IPS DF 4.7 (cell line): Measurements from ENCODE around the gene CLSTN3.
A peak's percentile ranks its signal among the peaks of the same experiment; 100 is the strongest.
"Not testable (repeated sequence)": the region's sequence is repeated elsewhere in the genome, so short reads cannot be mapped to it uniquely, and the experiment has no call there.

Experiments
- DNase-seq: peaks from one replicate; pipeline ENCODE4 v3.0.0-alpha.2; 2013; ENCODE audit warnings: low spot score; ENCODE audit errors: extremely low read depth

Gene CLSTN3

DNA sequence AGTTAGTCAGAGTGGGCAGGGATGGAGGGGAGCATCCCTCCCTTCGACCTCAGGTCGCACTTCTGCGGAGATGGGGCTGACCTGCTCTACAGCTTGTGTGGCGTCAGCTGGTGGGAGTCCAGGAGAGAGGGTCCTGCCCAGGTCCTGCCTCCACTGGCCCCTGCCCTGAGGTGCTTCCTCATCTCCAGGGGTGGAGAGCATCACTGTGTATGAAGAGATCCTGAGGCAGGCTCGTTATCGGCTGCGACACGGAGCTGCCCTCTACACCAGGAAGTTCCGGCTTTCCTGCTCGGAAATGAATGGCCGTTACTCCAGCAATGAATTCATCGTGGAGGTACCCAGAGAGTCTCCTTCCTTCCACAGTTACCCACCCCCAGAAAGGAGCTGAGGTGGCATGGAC lies 20.2 kb downstream of the CLSTN3 start:
- no peak for DNase-seq

DNA sequence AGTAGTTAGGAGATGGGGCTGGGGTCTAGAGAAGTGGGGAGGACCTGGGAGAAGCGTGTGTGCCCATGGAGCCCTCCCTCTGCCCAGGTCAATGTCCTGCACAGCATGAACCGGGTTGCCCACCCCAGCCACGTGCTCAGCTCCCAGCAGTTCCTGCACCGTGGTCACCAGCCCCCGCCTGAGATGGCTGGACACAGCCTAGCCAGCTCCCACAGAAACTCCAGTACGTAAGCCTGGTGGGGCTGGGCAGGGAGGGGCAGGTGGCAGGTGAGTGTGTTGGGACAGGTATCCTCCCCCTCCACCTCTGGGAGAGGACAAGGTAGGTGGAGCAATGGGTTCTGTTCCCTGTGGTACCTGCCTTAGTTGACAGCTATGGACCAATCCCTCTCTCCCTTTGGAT lies 20.7 kb downstream of the CLSTN3 start:
- no peak for DNase-seq

DNA sequence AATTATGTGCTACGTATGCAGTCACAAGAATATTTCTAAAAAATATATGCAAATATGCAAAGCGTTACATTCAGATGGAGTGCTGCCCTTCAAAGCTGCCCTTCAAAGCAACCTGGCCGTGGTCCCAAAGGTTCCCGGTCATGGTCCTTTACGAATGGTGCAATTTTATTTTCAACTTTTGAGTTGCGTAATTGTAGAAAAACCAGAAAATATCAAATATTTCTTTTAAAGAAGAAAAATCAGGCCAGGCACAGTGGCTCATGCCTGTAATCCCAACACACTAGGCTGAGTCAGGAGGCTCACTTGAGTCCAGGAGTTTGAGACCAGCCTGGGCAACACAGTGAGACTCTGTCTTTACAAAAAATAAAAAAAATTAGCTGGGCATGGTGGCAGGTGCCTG lies 21.4 kb downstream of the CLSTN3 start:
- no peak for DNase-seq

DNA sequence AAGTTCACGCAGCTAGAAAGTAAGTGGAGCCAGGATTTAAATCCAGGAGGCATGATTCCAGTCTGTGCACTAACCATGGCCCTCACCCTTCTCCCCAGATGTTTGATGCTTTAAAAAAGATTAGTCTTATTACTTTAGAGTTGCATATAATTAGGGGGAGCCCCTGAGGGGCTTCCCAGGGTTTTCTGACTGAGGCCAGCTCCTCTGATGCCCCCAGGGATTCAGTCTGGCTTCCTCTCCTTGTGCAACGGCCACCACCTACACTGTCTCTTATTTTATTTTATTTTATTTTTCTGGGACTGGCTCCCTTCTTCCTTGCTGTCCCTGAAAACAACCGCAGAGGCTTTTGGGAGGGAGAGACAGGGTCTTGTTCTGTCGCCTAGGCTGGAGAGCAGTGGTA lies 22.6 kb downstream of the CLSTN3 start:
- no peak for DNase-seq

DNA sequence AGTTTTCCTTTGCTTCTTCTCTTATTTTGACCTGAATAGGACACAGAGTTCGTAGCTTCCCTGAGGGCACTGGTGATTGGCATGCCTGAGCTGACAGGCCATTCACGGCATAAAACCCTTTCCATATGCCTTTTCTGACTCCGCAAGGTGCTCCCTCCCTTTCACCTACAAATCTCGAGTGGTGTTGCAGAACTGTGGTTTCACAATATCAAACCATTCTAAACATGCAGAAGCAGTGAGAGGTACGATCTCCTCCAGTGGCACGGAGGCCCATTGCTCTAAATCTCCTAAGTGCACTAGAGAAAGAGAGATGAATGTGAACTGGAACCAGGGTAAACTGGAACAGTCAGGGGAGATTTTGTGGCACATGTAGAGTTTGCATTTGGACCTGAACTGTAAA lies 23.9 kb downstream of the CLSTN3 start:
- DNase-seq = no peak

DNA sequence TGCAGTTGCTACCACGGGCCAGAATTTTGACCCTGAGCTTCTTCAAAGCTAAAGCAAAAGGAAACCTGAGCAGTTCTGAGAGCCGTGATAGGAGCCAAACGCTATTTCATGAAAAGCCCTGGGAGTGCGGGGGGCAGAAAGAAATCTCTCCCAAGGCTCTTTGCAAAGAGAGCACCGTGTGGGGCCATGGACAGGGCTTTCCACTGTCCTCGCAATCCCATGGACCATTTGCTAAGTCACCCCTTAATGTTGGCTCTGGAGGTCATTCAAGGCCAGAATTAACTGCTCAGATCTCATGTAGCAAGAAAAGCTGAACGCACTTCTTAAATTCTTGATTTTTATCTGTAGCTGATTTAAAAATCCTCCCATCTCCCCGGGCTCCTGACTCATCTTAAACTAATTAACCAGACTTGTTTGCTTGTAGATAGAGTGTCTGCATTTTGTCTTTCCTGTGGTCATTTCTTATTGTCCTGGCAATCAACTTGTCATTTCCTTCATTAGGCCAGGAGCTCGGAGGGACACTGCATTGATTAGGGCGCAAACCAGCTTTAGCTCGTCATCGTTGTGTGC lies 24.8 kb downstream of the CLSTN3 start:
- no peak for DNase-seq

DNA sequence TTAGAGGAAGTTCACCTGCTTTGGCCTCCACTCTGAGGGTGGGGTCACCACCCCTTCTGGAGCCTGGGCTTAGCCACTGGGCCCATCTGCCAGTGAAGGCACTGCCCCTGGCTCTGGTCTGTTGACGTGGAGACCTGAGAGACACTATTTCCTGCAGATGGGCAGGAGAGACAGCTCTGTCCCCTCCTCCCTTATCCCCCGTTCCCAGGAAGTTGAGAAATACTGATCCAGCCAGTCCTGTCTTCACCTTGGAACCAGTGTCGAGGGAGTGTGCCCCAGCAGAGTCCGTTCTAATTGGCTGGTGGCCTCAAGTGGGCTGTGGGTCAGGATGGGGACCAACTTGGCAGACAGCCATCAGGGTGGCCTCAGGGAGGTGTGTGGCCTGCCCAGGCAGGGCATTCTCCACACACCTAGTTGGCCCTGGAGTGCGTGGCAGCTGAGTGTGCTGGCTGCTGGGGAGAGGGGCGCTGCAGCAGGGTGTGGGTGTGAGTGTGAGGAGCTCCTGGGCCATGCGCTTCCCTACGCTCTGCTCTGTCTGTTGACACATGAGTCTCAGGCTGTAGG lies 25.4 kb downstream of the CLSTN3 start:
- no peak for DNase-seq

DNA sequence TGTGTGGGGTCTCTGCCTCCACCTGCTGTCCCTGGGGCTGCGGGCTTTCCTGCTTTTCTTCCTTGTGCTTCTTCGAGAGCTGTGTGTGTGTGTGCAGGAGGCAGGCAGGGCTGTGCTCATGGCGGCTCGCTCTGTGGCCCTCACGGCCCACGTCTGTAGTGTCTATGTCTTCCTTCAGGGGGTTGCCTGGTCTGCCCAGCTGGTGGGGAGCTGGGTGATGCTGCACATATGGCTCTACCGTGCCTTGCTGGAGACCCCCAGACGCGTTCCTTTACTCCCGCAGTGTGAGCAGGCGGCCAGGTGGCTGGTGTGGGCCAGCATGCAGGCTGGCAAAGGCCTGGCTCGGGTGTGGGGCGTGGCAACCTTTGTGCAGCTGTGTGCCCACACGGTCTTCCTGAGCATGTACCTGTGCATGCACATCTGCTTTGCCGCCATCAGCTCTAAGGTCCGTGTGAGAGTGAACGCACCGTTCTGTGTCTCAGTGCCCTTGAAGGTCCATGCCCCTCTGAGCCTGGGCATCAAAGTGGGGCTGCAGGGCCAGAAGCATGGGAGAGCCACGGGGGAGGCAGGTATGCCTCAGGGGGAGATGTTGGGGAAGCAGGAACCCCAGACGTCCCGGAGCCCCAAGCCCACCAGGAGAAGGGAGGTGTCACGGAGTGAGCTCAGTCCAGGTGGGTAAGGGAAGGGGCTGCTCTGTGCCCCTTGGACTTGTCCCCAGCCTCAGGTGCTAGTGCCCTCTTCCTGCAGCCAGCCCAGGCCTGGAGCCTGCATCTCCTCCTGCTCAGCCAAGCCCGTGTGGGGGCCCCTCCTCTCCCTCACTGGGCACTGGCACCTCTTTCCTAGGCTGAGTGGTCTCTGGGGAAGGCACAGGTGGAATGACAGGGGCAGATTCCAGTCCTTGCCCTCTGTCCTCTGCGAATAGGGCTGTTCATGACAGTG lies 26.4 kb downstream of the CLSTN3 start:
- DNase-seq = no peak

DNA sequence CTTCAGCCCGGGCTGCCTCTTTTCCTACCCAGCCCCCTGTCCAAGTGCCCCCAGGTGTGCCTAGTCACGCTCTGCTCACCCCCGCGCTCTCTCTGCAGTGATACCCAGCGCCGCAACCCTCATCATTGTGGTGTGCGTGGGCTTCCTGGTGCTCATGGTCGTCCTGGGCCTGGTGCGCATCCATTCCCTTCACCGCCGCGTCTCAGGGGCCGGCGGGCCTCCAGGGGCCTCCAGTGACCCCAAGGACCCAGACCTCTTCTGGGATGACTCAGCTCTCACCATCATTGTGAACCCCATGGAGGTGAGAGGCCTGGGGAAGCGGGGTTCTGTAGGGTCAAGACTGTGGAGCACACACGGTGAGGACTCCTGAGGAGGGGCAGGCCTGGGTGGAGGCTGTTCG lies 27.2 kb downstream of the CLSTN3 start:
- no peak for DNase-seq

DNA sequence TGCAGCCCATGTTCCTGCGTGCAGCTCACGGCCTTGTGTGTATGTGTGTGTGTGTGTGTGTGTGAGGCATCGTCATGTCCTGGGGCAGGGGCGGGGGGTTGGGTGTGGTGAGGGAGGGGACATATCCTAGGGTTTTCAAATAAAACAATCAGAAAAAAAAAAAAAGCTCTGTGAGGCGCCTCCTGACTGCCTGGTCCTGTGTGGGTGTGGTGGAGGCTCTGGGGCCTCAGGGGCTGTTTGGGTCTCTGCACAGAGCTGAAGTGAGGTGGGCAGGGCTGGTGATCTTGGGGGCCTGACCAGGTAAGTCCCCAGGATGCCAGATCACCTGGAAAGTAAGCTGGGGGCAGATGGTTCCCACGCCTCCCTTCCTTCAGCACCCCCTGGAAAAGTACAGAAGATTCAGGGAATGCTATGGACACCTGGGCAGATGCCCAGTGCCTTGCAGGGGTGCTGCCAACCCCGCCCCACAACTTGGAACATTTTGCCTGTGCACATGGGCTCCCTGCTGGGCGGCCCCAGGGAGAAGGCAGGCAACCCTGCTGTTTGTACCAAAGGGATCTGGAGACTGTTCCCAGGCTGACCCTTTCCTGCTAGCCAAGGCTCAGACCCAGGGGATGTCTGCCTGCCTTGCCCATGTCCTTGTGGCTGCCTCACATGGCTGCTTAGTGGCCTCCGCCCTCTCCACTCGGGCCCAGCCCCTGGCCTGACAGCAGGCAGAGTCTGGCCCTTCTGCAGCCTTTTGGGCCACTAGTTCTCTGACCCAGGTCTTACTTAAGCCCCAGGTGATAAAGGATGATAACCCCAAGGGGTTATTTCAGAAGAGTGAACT lies 28.8 kb downstream of the CLSTN3 start:
- DNase-seq = no peak

DNA sequence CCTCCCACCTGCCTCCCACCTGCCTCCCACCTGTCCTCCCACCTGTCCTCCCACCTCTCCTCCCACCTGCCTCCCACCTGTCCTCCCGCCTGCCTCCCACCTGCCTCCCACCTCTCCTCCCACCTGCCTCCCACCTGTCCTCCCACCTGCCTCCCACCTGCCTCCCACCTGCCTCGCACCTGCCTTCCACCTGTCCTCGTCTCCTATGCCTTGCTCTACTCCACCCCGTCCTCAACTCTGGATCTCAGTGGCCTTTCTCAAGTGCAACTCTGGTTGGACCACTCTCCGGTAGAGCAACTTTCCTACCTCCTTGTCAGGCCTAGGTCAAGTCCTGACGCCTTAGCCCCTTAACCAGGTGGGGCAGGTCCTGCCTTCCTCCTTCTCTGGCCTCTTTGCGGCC lies 30.0 kb downstream of the CLSTN3 start:
- no peak for DNase-seq

DNA sequence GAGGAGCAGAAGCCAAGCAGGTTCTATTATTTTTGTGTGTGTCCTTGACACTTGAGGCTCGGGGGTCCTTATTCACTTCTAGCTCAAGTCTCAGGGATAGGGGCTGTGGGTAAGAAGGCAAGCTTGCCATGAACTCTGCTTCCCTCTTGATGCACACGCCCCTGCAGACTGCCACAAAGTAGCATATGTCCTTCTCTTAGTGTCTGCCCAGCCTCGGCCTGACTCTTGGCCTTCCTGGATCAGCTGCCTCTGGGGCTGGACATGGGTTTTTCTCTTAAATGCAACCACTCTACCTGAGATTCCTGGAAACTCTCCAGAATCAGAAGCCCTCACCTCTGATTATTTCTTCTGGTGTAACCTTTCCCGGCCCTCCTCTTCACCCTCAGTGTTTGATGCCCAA lies 31.2 kb downstream of the CLSTN3 start:
- DNase-seq = no peak

DNA sequence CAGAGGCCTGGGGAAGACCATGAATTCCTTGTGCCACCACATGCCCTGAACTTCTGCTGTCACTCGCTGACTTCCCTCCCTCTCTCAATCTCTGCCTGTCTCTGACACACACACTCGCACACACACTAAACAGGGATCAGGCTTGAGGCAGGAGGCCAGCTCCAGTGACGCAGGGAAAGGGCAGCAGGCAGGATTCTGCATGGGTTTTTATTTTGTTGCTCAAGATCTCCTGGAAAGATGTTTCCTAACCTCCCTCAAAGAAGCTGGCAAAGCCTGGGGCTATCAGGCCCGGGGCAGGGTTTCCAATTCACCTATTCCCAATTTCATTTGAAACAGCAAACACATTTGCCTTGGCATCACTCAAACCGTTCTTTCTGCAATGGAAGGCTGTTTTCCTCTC lies 31.6 kb downstream of the CLSTN3 start:
- DNase-seq = no peak

DNA sequence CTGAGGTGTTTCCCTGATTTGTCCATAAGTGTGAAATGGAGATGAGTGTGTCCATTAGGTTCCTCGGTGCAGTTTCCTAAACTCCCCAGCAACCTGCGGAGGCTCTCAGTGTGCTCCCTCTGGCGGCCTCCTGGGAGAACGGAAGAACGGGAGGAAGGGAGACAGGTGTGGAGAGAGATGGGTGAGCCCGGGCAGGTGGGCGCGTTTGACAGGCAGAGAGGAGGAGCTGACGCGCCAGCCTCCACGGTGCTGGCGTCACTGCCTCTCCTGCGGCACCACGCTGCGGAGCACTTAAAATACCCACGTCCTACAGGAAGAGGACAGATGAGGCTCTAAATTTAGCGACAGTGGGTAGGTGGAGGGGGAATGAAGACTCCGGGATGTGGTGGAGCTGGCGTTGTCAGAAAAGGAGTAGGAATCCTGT lies 32.5 kb downstream of the CLSTN3 start:
- peak; percentile 56 for DNase-seq

DNA sequence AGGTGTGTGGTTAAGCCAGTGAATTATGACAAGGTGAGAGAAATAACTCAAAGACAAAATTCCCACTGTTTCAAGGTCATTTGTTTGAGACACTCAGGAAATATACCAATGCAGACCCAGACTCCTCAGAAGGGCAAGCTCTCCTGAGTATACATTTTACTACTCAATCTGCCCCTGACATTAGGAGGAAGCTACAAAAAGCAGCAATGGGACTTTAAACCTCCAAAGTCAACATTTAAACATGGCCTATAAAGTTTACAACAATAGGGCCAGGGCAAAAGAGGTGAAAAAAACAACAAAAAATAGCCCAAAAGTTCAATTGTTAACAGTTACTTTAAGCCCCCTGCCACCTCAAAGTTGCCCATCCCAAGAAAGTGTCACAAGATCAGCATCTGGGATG lies 39.8 kb downstream of the CLSTN3 start:
- DNase-seq = no peak

DNA sequence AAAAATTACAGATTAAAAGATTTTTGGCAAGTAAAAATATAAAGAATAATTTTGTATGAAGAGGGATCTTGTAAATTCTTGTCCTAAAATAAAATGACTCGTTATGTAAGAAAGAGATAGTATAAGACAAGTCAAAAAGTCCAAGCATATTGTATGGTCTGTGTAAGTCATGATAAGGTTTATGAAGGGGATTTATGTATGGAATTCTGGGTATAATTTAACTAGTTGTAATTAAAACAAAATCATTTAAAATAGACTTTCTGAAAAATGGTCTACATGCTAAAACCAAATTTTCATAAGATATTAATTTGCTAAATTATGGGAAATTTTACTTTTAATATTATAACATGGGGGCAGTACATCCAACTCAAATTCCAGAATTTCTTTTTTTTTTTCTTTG lies 41.7 kb downstream of the CLSTN3 start:
- no peak for DNase-seq

DNA sequence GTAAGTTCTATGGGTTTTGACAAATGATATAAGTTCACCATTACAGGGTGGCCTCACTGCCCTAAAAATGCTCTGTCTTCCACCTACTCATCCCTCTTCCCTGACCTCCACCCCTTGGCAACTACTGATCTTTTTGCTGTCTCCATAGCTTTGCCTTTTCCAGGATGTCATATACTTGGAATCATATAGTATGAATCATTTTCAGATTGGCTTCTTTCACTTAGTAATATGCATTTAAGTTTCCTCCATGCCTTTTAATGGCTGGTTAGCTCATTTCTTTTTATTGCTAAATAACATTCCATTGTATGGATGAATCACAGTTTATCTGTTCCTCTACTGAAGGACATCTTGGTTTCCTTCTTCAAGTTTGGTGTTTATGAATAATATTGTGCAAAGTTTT lies 45.3 kb downstream of the CLSTN3 start:
- DNase-seq = no peak

DNA sequence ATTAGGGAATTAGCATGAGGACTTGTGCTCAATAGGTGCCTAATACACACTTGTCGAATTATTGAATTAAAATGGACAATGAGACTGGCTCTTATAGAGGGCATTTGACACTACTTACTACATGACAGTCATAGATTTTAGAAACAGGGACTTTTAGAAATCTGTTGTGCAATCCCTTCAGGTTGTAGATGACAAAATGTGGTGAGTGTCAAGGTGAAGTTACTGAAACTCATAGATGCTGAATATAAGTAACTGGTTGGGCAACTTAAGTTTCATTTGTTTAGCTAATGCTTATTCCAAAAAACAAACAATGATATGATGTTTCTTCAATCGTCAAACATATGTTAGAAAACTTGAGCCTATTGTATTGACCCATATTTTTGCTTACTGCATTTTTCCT lies 46.4 kb downstream of the CLSTN3 start:
- no peak for DNase-seq

DNA sequence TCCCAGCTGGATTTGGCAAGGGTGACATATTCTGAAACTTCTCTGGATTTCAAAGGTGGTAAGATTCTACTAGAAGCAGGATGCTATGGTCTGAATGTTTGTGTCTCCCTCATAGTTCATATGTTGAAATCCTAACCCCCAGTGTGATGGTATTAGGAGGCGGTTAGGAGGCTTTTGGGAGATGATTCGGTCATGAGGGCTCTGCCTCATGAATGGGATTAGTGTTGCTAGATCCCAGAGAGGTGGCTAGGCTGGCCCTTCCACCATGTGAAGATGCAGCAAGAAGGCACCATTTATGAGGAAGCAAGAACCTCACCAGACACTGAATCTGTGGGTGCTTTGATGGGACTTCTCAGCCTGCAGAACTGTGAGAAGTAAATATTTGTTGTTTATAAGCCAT lies 48.3 kb downstream of the CLSTN3 start:
- no peak for DNase-seq

DNA sequence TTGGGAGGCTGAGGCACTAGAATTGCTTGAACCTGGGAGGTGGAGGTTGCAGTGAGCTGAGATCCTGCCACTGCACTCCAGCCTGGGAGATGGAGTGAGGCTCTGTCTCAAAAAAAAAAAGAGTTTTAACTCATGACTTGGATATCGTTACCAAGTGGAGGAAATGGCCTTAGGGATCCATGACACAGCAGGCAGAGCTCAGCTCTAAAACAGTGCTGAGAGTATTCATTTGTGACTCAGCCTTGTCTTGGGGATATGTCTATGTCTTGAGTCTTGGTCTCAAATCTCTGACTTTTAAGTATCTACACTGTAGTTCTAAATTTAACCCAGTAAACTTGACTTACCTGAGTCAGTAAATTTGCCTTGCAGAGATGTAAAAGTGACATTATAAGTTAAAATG lies 50.5 kb downstream of the CLSTN3 start:
- DNase-seq = no peak

DNA sequence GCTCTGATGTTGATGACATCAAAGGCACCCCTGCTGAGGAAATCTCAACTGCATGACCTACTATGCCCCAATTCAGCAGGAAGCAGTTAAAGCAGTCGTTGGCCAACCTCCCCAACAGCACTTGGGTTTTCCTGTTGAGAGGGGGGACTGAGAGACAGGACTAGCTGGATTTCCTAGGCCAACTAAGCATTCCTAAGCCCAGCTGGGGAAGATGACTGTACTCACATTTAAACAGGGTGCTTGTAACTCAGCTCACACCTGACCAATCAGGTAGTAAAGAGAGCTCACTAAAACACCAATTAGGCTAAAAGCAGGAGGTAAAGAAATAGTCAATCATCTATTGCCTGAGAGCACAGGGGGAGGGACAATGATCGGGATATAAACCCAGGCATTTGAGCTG lies 55.9 kb downstream of the CLSTN3 start:
- not testable (repeated sequence) for DNase-seq
